GDM1 (cell line): Measurements from ENCODE around the gene ONECUT1.

ENCODE experiments used
- DNase-seq: peaks from one replicate; lab custom pipeline; 2025; lab: John Stamatoyannopoulos, UW

Gene ONECUT1

GRCh38 chr15:52731732-52732470 lies 58.2 kb downstream of the ONECUT1 start:
- no peak for DNase-seq

GRCh38 chr15:52731004-52731403 lies 59.1 kb downstream of the ONECUT1 start:
- no peak for DNase-seq

GRCh38 chr15:52730594-52730993 lies 59.5 kb downstream of the ONECUT1 start:
- no peak for DNase-seq

GRCh38 chr15:52730173-52730572 lies 60.0 kb downstream of the ONECUT1 start:
- no peak for DNase-seq

GRCh38 chr15:52728899-52729298 lies 61.2 kb downstream of the ONECUT1 start:
- DNase-seq = no peak

GRCh38 chr15:52727815-52728214 lies 62.3 kb downstream of the ONECUT1 start:
- DNase-seq = no peak

GRCh38 chr15:52726195-52726594 lies 63.9 kb downstream of the ONECUT1 start:
- DNase-seq = no peak

- DNase-seq = no peak
These were observed 71.6 kb downstream of the ONECUT1 start for GRCh38 chr15:52718551-52718950.

- no peak for DNase-seq
These were observed 72.2 kb downstream of the ONECUT1 start for GRCh38 chr15:52717924-52718323.

GRCh38 chr15:52717481-52717880 lies 72.7 kb downstream of the ONECUT1 start:
- no peak for DNase-seq

GRCh38 chr15:52716536-52716935 lies 73.6 kb downstream of the ONECUT1 start:
- no peak for DNase-seq

GRCh38 chr15:52715411-52715810 lies 74.7 kb downstream of the ONECUT1 start:
- DNase-seq = no peak

GRCh38 chr15:52714968-52715367 lies 75.2 kb downstream of the ONECUT1 start:
- no peak for DNase-seq

- DNase-seq = no peak
These were observed 79.3 kb downstream of the ONECUT1 start for GRCh38 chr15:52710708-52711389.

GRCh38 chr15:52710050-52710707 lies 80.0 kb downstream of the ONECUT1 start:
- DNase-seq = no peak

GRCh38 chr15:52709187-52709981 lies 80.8 kb downstream of the ONECUT1 start:
- DNase-seq = no peak
